HG03045 (cell line): ENCODE data around the gene ATP5PD.
A peak's percentile ranks its signal among the peaks of the same experiment; 100 is the strongest.
"Not testable (repeated sequence)": the region's sequence is repeated elsewhere in the genome, so short reads cannot be mapped to it uniquely, and the experiment has no call there.

Experiments used
- ATAC-seq: cut with Tn5 transposase; IDR thresholded peaks from one replicate; pipeline ENCODE4 v1.9.1; 2021; ENCODE audit warnings: mild to moderate bottlenecking, moderate library complexity; ENCODE audit not compliant: unreplicated experiment

The ATP5PD gene

GRCh38 chr17:75077496-75078283 lies 30.9 kb upstream of the ATP5PD start:
- ATAC-seq: peak; percentile 46

GRCh38 chr17:75077072-75077495 lies 30.3 kb upstream of the ATP5PD start:
- ATAC-seq: no peak

- ATAC-seq: no peak
Measured at GRCh38 chr17:75075597-75076336, 29.0 kb upstream of the ATP5PD start.

GRCh38 chr17:75074532-75074931 lies 27.8 kb upstream of the ATP5PD start:
- no peak for ATAC-seq

GRCh38 chr17:75073618-75074047 lies 26.9 kb upstream of the ATP5PD start:
- ATAC-seq: no peak

- ATAC-seq: not testable (repeated sequence)
Measured at GRCh38 chr17:75072909-75073308, 26.1 kb upstream of the ATP5PD start.

- ATAC-seq: not testable (repeated sequence)
Measured at GRCh38 chr17:75071478-75072271, 24.9 kb upstream of the ATP5PD start.

GRCh38 chr17:75069783-75070182 lies 23.0 kb upstream of the ATP5PD start:
- ATAC-seq: no peak

GRCh38 chr17:75068750-75069149 lies 22.0 kb upstream of the ATP5PD start:
- ATAC-seq: no peak

- ATAC-seq: no peak
Measured at GRCh38 chr17:75067856-75068255, 21.1 kb upstream of the ATP5PD start.

GRCh38 chr17:75065562-75066151 lies 18.9 kb upstream of the ATP5PD start:
- ATAC-seq: no peak

GRCh38 chr17:75064867-75065561 lies 18.2 kb upstream of the ATP5PD start:
- ATAC-seq: no peak

- no peak for ATAC-seq
Measured at GRCh38 chr17:75064460-75064859, 17.7 kb upstream of the ATP5PD start.

GRCh38 chr17:75064040-75064439 lies 17.3 kb upstream of the ATP5PD start:
- no peak for ATAC-seq

GRCh38 chr17:75063626-75064025 lies 16.9 kb upstream of the ATP5PD start:
- no peak for ATAC-seq

GRCh38 chr17:75063201-75063600 lies 16.4 kb upstream of the ATP5PD start:
- no peak for ATAC-seq

GRCh38 chr17:75061618-75062017 lies 14.8 kb upstream of the ATP5PD start:
- no peak for ATAC-seq

- no peak for ATAC-seq
Measured at GRCh38 chr17:75061055-75061438, 14.3 kb upstream of the ATP5PD start.

- ATAC-seq: no peak
Measured at GRCh38 chr17:75060434-75061054, 13.8 kb upstream of the ATP5PD start.
